ENCODE data around the gene SGK1. TPM values are rescaled to one million over a fixed set of nuclear protein-coding genes. Genes with fewer than 3 reads are reported as not detected.

Gene SGK1
- total RNA-seq, 2 donors from 2014 or later, result 67.3 to 97.5 TPM

- Histone ChIP-seq H3K27me3 (replicated peaks; ENCODE audit: insufficient read depth) (no peaks in the 10 kb centered on the region), H3K36me3 (peaks cover 35% of the 10 kb centered on the region), H3K27ac (no peak overlapping the region), H3K9me3 (no peaks in the 10 kb centered on the region), H3K4me1 (ENCODE audit: control insufficient read depth in 1 of 2, low read depth in 2 of 2) (peaks cover 0 to 42% of the 10 kb centered on the region in 2 donors), H3K4me3 (no peak overlapping the region)
- no peak for DNase-seq (ENCODE audit: low spot score)
- no peak for ATAC-seq (ENCODE audit: insufficient number of reproducible peaks, low FRiP score, low read depth)
- TF ChIP-seq CTCF (IDR thresholded peaks at IDR 0.05), result no peak
Measured at GRCh38 chr6:134168590-134169208, 149.2 kb downstream of the SGK1 start.

GRCh38 chr6:134166511-134167261, 151.2 kb downstream of the SGK1 start:
- no peak for ATAC-seq (ENCODE audit: insufficient number of reproducible peaks, low FRiP score, low read depth)
- H3K27ac ChIP-seq, result no peak overlapping the region

GRCh38 chr6:134165561-134166201, 152.2 kb downstream of the SGK1 start:
- no peaks in the 10 kb centered on the region for H3K9me3 ChIP-seq
- H3K36me3 ChIP-seq, result peaks cover 16% of the 10 kb centered on the region
- H3K27me3 ChIP-seq (replicated peaks; ENCODE audit: insufficient read depth), result no peaks in the 10 kb centered on the region
- H3K27ac ChIP-seq, result no peak overlapping the region
- peaks cover 0 to 12% of the 10 kb centered on the region in 2 donors for H3K4me1 ChIP-seq (ENCODE audit: control insufficient read depth in 1 of 2, low read depth in 2 of 2)
- no peak overlapping the region for H3K4me3 ChIP-seq
- no peak for TF ChIP-seq CTCF (IDR thresholded peaks at IDR 0.05)
- no peak for DNase-seq (ENCODE audit: low spot score)
- no peak for ATAC-seq (ENCODE audit: insufficient number of reproducible peaks, low FRiP score, low read depth)

More at GRCh38 chr6:134166511-134167261, 151.2 kb downstream of the SGK1 start:
- no peak for DNase-seq (ENCODE audit: low spot score)
- Histone ChIP-seq H3K36me3 (peaks cover 22% of the 10 kb centered on the region), H3K9me3 (no peaks in the 10 kb centered on the region), H3K4me1 (ENCODE audit: control insufficient read depth in 1 of 2, low read depth in 2 of 2) (peaks cover 0 to 22% of the 10 kb centered on the region in 2 donors), H3K27me3 (replicated peaks; ENCODE audit: insufficient read depth) (no peaks in the 10 kb centered on the region), H3K4me3 (no peak overlapping the region)
- no peak for TF ChIP-seq CTCF (IDR thresholded peaks at IDR 0.05)

GRCh38 chr6:134164300-134164699, 153.6 kb downstream of the SGK1 start:
- H3K9me3 ChIP-seq, result no peaks in the 10 kb centered on the region
- H3K36me3 ChIP-seq, result peaks cover 5% of the 10 kb centered on the region
- TF ChIP-seq CTCF (IDR thresholded peaks at IDR 0.05), result no peak
- no peak overlapping the region for H3K4me3 ChIP-seq
- ATAC-seq (ENCODE audit: insufficient number of reproducible peaks, low FRiP score, low read depth) (no peak), DNase-seq (ENCODE audit: low spot score) (no peak)
- H3K27ac ChIP-seq, result no peak overlapping the region
- H3K4me1 ChIP-seq (ENCODE audit: control insufficient read depth in 1 of 2, low read depth in 2 of 2), result peaks cover 0 to under 1% of the 10 kb centered on the region in 2 donors
- no peaks in the 10 kb centered on the region for H3K27me3 ChIP-seq (replicated peaks; ENCODE audit: insufficient read depth)

GRCh38 chr6:134162932-134163331, 155.0 kb downstream of the SGK1 start:
- no peak for ATAC-seq (ENCODE audit: insufficient number of reproducible peaks, low FRiP score, low read depth)
- TF ChIP-seq CTCF (IDR thresholded peaks at IDR 0.05), result no peak
- DNase-seq (ENCODE audit: low spot score), result no peak

More at GRCh38 chr6:134162932-134163331, 155.0 kb downstream of the SGK1 start:
- no peaks in the 10 kb centered on the region for H3K4me1 ChIP-seq (ENCODE audit: control insufficient read depth in 1 of 2, low read depth in 2 of 2)
- H3K27me3 ChIP-seq (replicated peaks; ENCODE audit: insufficient read depth), result no peaks in the 10 kb centered on the region
- no peaks in the 10 kb centered on the region for H3K9me3 ChIP-seq
- no peak overlapping the region for H3K27ac ChIP-seq
- H3K4me3 ChIP-seq, result no peak overlapping the region
- peaks cover under 1% of the 10 kb centered on the region for H3K36me3 ChIP-seq

Measured in thoracic aorta (tissue), 2 donors.